Measurements from ENCODE around the gene TES. TPM values are rescaled to one million over a fixed set of nuclear protein-coding genes. Genes with fewer than 3 reads are reported as not detected.

The TES gene
- polyA plus RNA-seq, 1 donor from 2014 or later, result 150 TPM

DNA sequence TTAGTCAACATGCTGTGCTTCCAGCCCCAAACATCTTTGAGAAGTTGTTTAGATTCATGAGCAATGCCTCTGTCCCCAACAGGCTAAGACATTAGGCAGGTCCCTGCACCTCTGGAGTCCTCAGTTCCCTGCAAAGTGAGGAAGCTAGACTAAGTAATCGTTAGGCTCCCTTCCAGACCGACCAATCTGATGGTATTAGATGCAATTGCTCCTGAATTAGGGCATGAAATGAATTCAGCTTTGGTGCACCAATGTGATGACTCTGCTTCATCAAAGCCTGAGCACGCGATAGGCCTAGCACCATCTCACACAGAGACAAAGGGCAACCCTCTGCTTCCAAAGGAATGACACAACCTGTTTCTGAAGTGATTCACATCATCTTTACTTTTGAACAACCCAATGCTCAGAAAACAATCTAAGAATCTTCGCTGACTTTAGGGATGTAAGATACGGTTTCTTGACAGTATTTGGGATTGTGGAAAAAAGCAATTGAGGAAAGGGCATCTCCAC lies 723 bp upstream of the TES start:
- peaks cover 18 to 33% (median 28%) of the 10 kb centered on the region in 3 donors for H3K4me1 Mint-ChIP-seq
- peak overlapping the region; percentile 64 to 93 (median 87) for H3K27ac Mint-ChIP-seq
- peak overlapping the region; percentile 76 to 99 (median 81) for H3K4me3 Mint-ChIP-seq
- H3K27me3 Mint-ChIP-seq, result no peaks in the 10 kb centered on the region
- H3K9me3 Mint-ChIP-seq, result no peaks in the 10 kb centered on the region
- peaks cover 2% of the 10 kb centered on the region for H3K36me3 Mint-ChIP-seq

DNA sequence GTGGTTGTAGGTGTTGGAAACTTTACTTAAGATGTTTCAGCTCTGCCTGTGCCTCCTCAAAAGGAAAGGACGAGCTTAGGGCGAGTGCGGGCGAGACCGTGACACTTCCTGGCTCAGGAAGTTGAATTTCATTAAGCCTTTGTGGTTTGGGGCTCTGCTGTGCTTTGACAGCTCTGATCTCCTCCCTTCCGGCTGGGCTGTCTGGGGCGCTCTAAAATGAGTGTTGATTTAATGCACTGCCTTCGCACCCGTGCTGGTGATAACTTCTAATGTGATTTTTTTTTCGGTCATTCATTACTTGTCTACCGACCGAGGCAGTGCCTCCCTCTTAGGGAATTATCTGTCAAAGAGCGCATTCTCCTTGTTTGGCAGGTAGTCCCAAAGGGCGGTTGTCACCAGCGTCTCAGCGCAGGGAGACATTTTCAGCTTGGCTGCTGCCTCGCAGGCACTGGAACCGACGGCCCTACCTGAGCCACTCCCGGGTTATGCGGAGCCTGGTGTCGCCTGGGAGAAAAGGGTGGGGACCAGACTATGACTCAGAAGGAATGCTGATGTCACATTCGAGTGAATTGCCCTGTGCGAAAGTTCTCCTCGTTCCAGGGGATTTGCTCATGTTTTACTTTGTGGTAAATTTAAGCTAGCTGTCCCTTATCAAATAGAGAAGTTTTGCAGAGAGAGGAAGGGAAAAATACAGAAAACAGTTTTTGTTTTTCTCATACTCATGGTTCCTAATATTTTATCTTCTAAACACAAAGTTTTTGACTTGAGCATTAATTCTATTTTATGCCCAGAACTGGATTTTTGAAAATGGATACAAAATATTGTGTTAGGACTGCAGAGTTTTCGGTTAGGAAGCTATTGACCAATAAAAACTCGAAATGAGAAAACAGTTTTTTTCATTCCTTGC lies 920 bp downstream of the TES start:
- Mint-ChIP-seq H3K27ac (peak overlapping the region; percentile 87 to 98 (median 93)), H3K27me3 (no peaks in the 10 kb centered on the region), H3K36me3 (peaks cover 2% of the 10 kb centered on the region), H3K9me3 (no peaks in the 10 kb centered on the region), H3K4me3 (peak overlapping the region; percentile 99 to 100 (median 99)), H3K4me1 (peaks cover 26 to 44% (median 40%) of the 10 kb centered on the region in 3 donors)

DNA sequence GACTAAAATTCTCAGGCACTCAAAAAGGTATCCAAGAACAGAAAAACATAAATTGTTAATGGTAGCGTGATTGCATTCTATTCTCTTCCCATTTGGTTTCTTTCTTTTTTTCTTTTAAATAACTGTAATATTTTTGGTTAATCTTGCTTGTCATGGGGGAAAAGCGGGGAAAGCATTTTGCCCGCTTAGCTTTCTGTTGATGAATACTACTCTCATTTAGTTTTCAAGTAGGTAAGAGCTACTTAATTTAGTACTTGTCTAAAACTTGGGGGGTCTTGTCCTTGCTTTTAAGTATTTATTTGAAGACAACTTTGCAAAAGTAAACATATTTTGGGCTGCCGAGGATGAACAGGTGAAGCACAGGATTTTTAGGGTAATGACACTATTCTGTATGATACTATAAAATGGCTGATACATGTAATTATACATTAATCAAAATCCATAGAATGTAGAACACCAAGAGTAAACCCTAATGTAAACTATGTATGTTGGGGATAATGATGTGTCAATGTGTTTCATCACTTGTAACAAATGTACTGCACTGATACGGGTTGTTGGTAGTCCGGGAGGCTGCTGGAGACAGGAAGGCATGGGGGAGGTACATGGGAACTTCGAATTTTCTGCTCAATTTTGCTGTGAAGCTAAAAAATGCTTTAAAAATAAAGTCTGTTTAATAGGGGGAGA lies 1.7 kb downstream of the TES start:
- H3K4me1 Mint-ChIP-seq, result peaks cover 29 to 47% (median 42%) of the 10 kb centered on the region in 3 donors
- no peaks in the 10 kb centered on the region for H3K9me3 Mint-ChIP-seq
- no peaks in the 10 kb centered on the region for H3K36me3 Mint-ChIP-seq
- H3K27me3 Mint-ChIP-seq, result no peaks in the 10 kb centered on the region
- peak overlapping the region; percentile 99 to 100 (median 99) for H3K4me3 Mint-ChIP-seq
- H3K27ac Mint-ChIP-seq, result peak overlapping the region; percentile 87 to 93 (median 91)

DNA sequence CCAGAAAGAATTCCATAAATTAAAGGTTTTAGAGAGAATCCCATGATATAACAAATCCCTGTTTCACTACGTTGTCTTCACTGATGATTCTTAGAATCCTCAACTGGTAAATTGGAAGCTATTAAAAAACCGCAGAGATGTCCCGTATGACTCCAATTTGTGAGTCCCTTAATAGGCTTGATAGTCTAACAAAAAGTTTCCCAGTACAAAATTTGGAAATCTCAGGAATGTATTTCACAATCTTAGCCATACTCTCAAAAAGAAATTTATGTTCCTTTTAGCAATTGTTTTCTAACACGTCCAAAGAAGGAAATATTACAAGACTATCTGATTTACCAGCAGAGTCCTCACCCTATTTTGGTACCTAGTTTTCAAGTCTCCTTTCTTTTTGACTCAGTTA lies 2.5 kb downstream of the TES start:
- no peaks in the 10 kb centered on the region for H3K9me3 Mint-ChIP-seq
- H3K4me3 Mint-ChIP-seq, result peak overlapping the region; percentile 52 to 100 (median 99)
- H3K27ac Mint-ChIP-seq, result peak overlapping the region in 2 of 3 donors; percentile 87 to 93
- H3K36me3 Mint-ChIP-seq, result no peaks in the 10 kb centered on the region
- peaks cover 34 to 52% (median 46%) of the 10 kb centered on the region in 3 donors for H3K4me1 Mint-ChIP-seq
- no peaks in the 10 kb centered on the region for H3K27me3 Mint-ChIP-seq

DNA sequence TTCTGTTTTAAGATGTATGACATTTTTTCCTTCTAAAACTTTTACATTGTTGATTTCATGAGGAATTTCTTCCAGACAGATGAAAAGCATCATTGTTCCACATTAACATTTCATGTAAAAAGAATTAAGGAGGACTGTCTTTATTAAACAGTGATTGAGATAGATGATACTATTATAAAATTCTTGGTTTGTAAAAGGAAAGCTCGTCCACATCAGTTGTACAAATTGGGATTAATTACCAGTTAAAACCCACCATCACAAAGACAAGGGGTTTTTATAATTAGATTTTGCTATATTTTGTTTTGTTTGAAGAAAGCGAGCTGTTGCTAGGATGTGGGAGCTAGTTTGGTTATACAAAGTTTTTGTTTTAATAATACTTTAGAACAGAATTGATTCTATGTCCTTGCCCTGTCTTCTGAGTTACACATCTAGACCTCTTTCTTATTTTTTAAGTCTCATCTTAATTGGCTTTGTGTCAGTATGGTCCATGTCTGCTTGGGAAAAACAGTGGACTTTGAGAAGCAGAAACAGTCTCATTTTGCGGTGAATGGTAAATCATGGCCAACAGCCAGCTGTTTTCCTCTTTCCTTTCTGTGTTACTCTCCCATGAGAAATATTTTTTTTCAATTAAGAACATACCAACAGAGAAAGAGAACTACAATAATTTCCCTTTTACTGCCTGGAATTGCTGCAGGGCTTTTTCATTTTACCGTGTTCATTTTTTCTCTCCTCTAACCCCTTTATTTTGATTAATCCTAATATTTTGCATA lies 3.2 kb downstream of the TES start:
- peak overlapping the region in 3 of 4 donors; percentile 99 to 100 (median 99) for H3K4me3 Mint-ChIP-seq
- H3K27me3 Mint-ChIP-seq, result no peaks in the 10 kb centered on the region
- peaks cover 41 to 59% (median 53%) of the 10 kb centered on the region in 3 donors for H3K4me1 Mint-ChIP-seq
- no peaks in the 10 kb centered on the region for H3K9me3 Mint-ChIP-seq
- peak overlapping the region in 2 of 3 donors; percentile 87 to 93 for H3K27ac Mint-ChIP-seq
- no peaks in the 10 kb centered on the region for H3K36me3 Mint-ChIP-seq

DNA sequence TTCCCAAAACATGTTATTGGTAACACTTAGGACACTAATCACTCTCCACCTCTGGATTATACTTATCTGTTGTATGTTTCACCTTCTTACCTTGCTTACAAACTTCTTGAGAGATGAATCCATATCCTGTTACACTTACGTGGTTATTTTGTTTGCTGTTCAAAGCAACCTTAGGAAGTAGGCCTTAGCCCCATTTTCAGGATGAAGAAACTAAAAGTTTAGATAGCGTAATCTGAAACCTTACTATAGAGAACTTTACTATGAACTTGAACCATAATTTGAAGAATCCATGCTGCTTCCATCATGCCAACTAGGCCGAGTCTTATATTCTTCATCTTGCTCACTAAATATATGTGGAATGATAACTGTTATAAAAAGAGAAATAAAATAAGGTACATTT lies 4.6 kb downstream of the TES start:
- Mint-ChIP-seq H3K4me3 (peak overlapping the region in 2 of 4 donors; percentile 70 to 81), H3K27me3 (no peaks in the 10 kb centered on the region), H3K36me3 (no peaks in the 10 kb centered on the region), H3K27ac (peak overlapping the region; percentile 43 to 70 (median 64)), H3K4me1 (peaks cover 51 to 70% (median 59%) of the 10 kb centered on the region in 3 donors), H3K9me3 (no peaks in the 10 kb centered on the region)

- Mint-ChIP-seq H3K36me3 (no peaks in the 10 kb centered on the region), H3K4me1 (peaks cover 55 to 74% (median 63%) of the 10 kb centered on the region in 3 donors), H3K9me3 (no peaks in the 10 kb centered on the region)
These were observed 5.2 kb downstream of the TES start for GRCh38 chr7:116215551-116215950.

GRCh38 chr7:116216956-116217571 lies 6.7 kb downstream of the TES start:
- H3K27ac Mint-ChIP-seq, result no peak overlapping the region
- no peaks in the 10 kb centered on the region for H3K36me3 Mint-ChIP-seq
- H3K27me3 Mint-ChIP-seq, result no peaks in the 10 kb centered on the region
- peak overlapping the region in 2 of 4 donors; percentile 10 to 18 for H3K4me3 Mint-ChIP-seq
- no peaks in the 10 kb centered on the region for H3K9me3 Mint-ChIP-seq
- H3K4me1 Mint-ChIP-seq, result peaks cover 57 to 73% (median 69%) of the 10 kb centered on the region in 3 donors

More at GRCh38 chr7:116215551-116215950, 5.2 kb downstream of the TES start:
- no peaks in the 10 kb centered on the region for H3K27me3 Mint-ChIP-seq
- no peak overlapping the region for H3K4me3 Mint-ChIP-seq
- H3K27ac Mint-ChIP-seq, result no peak overlapping the region

GRCh38 chr7:116218051-116218645 lies 7.8 kb downstream of the TES start:
- Mint-ChIP-seq H3K4me1 (peaks cover 48 to 70% (median 63%) of the 10 kb centered on the region in 3 donors), H3K4me3 (peak overlapping the region in 1 of 4 donors; percentile 23), H3K36me3 (no peaks in the 10 kb centered on the region), H3K9me3 (no peaks in the 10 kb centered on the region), H3K27me3 (no peaks in the 10 kb centered on the region), H3K27ac (peak overlapping the region in 1 of 3 donors; percentile 31)

GRCh38 chr7:116218747-116219146 lies 8.4 kb downstream of the TES start:
- H3K27me3 Mint-ChIP-seq, result no peaks in the 10 kb centered on the region
- H3K4me3 Mint-ChIP-seq, result peak overlapping the region in 1 of 4 donors; percentile 70
- no peaks in the 10 kb centered on the region for H3K9me3 Mint-ChIP-seq
- no peaks in the 10 kb centered on the region for H3K36me3 Mint-ChIP-seq
- H3K27ac Mint-ChIP-seq, result no peak overlapping the region
- H3K4me1 Mint-ChIP-seq, result peaks cover 51 to 70% (median 63%) of the 10 kb centered on the region in 3 donors

GRCh38 chr7:116219288-116219687 lies 8.9 kb downstream of the TES start:
- H3K27me3 Mint-ChIP-seq, result no peaks in the 10 kb centered on the region
- H3K36me3 Mint-ChIP-seq, result no peaks in the 10 kb centered on the region
- H3K9me3 Mint-ChIP-seq, result no peaks in the 10 kb centered on the region
- H3K27ac Mint-ChIP-seq, result peak overlapping the region in 1 of 3 donors; percentile 6
- peak overlapping the region in 1 of 4 donors; percentile 70 for H3K4me3 Mint-ChIP-seq
- H3K4me1 Mint-ChIP-seq, result peaks cover 55 to 74% (median 64%) of the 10 kb centered on the region in 3 donors

GRCh38 chr7:116219834-116220233 lies 9.5 kb downstream of the TES start:
- Mint-ChIP-seq H3K4me1 (peaks cover 55 to 74% (median 64%) of the 10 kb centered on the region in 3 donors), H3K9me3 (no peaks in the 10 kb centered on the region), H3K4me3 (peak overlapping the region in 1 of 4 donors; percentile 70), H3K36me3 (peaks cover 1% of the 10 kb centered on the region), H3K27ac (peak overlapping the region in 1 of 3 donors; percentile 6), H3K27me3 (no peaks in the 10 kb centered on the region)

- Mint-ChIP-seq H3K36me3 (peaks cover 2% of the 10 kb centered on the region), H3K4me3 (no peak overlapping the region), H3K9me3 (no peaks in the 10 kb centered on the region), H3K27me3 (no peaks in the 10 kb centered on the region), H3K4me1 (peaks cover 62 to 80% (median 63%) of the 10 kb centered on the region in 3 donors), H3K27ac (no peak overlapping the region)
These were observed 12.2 kb downstream of the TES start for GRCh38 chr7:116222501-116222900.

Measured in IgD-negative memory B cell (primary cell).